ENCODE data around the gene BAIAP2. TPM values are rescaled to one million over a fixed set of nuclear protein-coding genes. Genes with fewer than 3 reads are reported as not detected.
A peak's percentile ranks its signal among the peaks of the same experiment; 100 is the strongest.

BAIAP2 gene
- total RNA-seq, 2 donors from 2014 or later, result 8.0 to 11.5 TPM

- 89 to 95% methylated on average over 19 to 33 of the region's 34 CpGs for WGBS, 2 donors
Observed at GRCh38 chr17:81032641-81033480, 2.1 kb upstream of the BAIAP2 start.

GRCh38 chr17:81033535-81034167 lies 1.3 kb upstream of the BAIAP2 start:
- ATAC-seq (no peak), DNase-seq (no peak)
- Histone ChIP-seq H3K4me3 (peak overlapping the region in 1 of 2 donors; percentile 30), H3K27ac (peak overlapping the region in 2 of 4 donors; percentile 2 to 54), H3K36me3 (replicated peaks in 1 of 2; ENCODE audit: insufficient read depth in 1 of 2, low read depth in 2 of 2) (no peaks in the 10 kb centered on the region), H3K4me1 (peaks cover 69% of the 10 kb centered on the region), H3K9me3 (no peaks in the 10 kb centered on the region), H3K27me3 (no peaks in the 10 kb centered on the region)
- intact Hi-C loops (cut with DNase I), result no loop called here
- 15 to 18% methylated on average over 20 to 22 of the region's 22 CpGs for WGBS, 2 donors
- TF ChIP-seq CTCF (IDR thresholded peaks at IDR 0.05), result no peak
- TF ChIP-seq POLR2A (IDR thresholded peaks at IDR 0.05), result no peak

More at GRCh38 chr17:81032641-81033480, 2.1 kb upstream of the BAIAP2 start:
- Histone ChIP-seq H3K27me3 (no peaks in the 10 kb centered on the region), H3K27ac (no peak overlapping the region), H3K4me1 (peaks cover 69% of the 10 kb centered on the region), H3K4me3 (no peak overlapping the region), H3K9me3 (no peaks in the 10 kb centered on the region), H3K36me3 (replicated peaks in 1 of 2; ENCODE audit: insufficient read depth in 1 of 2, low read depth in 2 of 2) (no peaks in the 10 kb centered on the region)
- no peak for ATAC-seq
- DNase-seq, result no peak
- TF ChIP-seq POLR2A (IDR thresholded peaks at IDR 0.05) (no peak), CTCF (IDR thresholded peaks at IDR 0.05) (no peak)
- intact Hi-C loops (cut with DNase I), result no loop called here

GRCh38 chr17:81034168-81034777 lies 678 bp upstream of the BAIAP2 start:
- intact Hi-C loops (cut with DNase I), result no loop called here
- DNase-seq, result no peak
- H3K4me3 ChIP-seq, result peak overlapping the region in 1 of 2 donors; percentile 30
- no peak for TF ChIP-seq POLR2A (IDR thresholded peaks at IDR 0.05)
- TF ChIP-seq CTCF (IDR thresholded peaks at IDR 0.05), result no peak
- no peaks in the 10 kb centered on the region for H3K36me3 ChIP-seq (replicated peaks in 1 of 2; ENCODE audit: insufficient read depth in 1 of 2, low read depth in 2 of 2)
- WGBS, 2 donors, result 2 to 9% methylated on average over 7 to 24 of the region's 49 CpGs
- no peaks in the 10 kb centered on the region for H3K27me3 ChIP-seq
- peak overlapping the region in 3 of 4 donors; percentile 2 to 54 (median 10) for H3K27ac ChIP-seq
- ATAC-seq, result peak; percentile 20
- H3K9me3 ChIP-seq, result no peaks in the 10 kb centered on the region
- peaks cover 72% of the 10 kb centered on the region for H3K4me1 ChIP-seq

- Histone ChIP-seq H3K27ac (no peak overlapping the region), H3K27me3 (no peaks in the 10 kb centered on the region), H3K4me3 (no peak overlapping the region), H3K9me3 (no peaks in the 10 kb centered on the region), H3K4me1 (peaks cover 72% of the 10 kb centered on the region), H3K36me3 (replicated peaks in 1 of 2; ENCODE audit: insufficient read depth in 1 of 2, low read depth in 2 of 2) (no peaks in the 10 kb centered on the region)
- ATAC-seq (no peak), DNase-seq (no peak)
- intact Hi-C loops (cut with DNase I), result no loop called here
- WGBS, 2 donors, result 29 to 40% methylated on average over 16 to 26 of the region's 66 CpGs
- TF ChIP-seq POLR2A (IDR thresholded peaks at IDR 0.05) (no peak), CTCF (IDR thresholded peaks at IDR 0.05) (no peak)
Observed at GRCh38 chr17:81035521-81036196, 708 bp downstream of the BAIAP2 start.
